A549 (cell line): ENCODE data around the gene DNAH1. TPM values are rescaled to one million over a fixed set of nuclear protein-coding genes. Genes with fewer than 3 reads are reported as not detected.

Experiments
- ATAC-seq, 2 experiments: fragments of 200-7000 bp in 1 of 2; fragments of >200 bp in 1 of 2; cut with Nextera tagmentation in 1 of 2; cut with Tn5 transposase in 1 of 2; 3 replicates each; pipeline versions ENCODE4 v1.8.0 to v1.9.1; 2018 to 2020; ENCODE audit warnings: mild to moderate bottlenecking in 1 of 2, moderate library complexity in 1 of 2
- CTCF ChIA-PET: fragments of 300-600 bp; sonication (Branson Sonifier 250); formaldehyde crosslinking; extraction: SDS; loops from one replicate; lab custom pipeline; 2021; ENCODE audit warnings: antibody characterized with exemption, inconsistent platforms; lab: Yijun Ruan, JAX
- POLR2A ChIA-PET: fragments of 350-600 bp; formaldehyde crosslinking; extraction: SDS; loops from one replicate; lab custom pipeline; 2021; ENCODE audit warnings: antibody characterized with exemption, inconsistent platforms; lab: Yijun Ruan, JAX
- DNase-seq, 2 experiments: peaks; one replicate each; pipeline versions ENCODE4 v3.0.0 to v3.0.0-alpha.2; 2011 to 2016; ENCODE audit warnings: low read depth in 1 of 2, low spot score in 1 of 2
- FAIRE-seq: peaks from 2 replicates; lab custom pipeline; 2011; peaks lifted over from hg19 to GRCh38; lab: Jason Lieb, UNC
- H3K27ac ChIP-seq, 2 experiments: fragments of >200 bp; sonication (Bioruptor Twin); formaldehyde crosslinking; 3 replicates each; pipeline ENCODE4 v1.5.1; 2016 to 2017
- H3K4me1 ChIP-seq: fragments of >200 bp; sonication (Bioruptor Twin); formaldehyde crosslinking; 3 replicates; pipeline ENCODE4 v1.6.1; 2016
- H3K4me2 ChIP-seq: fragments of >200 bp; sonication (Bioruptor Twin); formaldehyde crosslinking; 3 replicates; pipeline ENCODE4 v1.6.1; 2016
- H3K4me3 ChIP-seq: fragments of >200 bp; sonication (Bioruptor Twin); formaldehyde crosslinking; 3 replicates; pipeline ENCODE4 v1.5.1; 2016
- H3K9me3 ChIP-seq: fragments of >200 bp; sonication (Bioruptor Twin); formaldehyde crosslinking; 3 replicates; pipeline ENCODE4 v1.6.1; 2016
- ATOH8 ChIP-seq: fragments of 250-450 bp; sonication (Bioruptor Pico); IDR thresholded peaks from 2 replicates; pipeline ENCODE4 v1.5.0; 2020; ENCODE audit warnings: low read depth, mild to moderate bottlenecking, moderate library complexity
- BHLHE40 ChIP-seq: IDR thresholded peaks from 2 replicates; pipeline ENCODE4 v1.6.1; 2012; ENCODE audit warnings: low read depth, low read length, inconsistent platforms
- CBX2 ChIP-seq: fragments of 200-600 bp; sonication (generic); IDR thresholded peaks from 2 replicates; pipeline ENCODE4 v1.6.1; 2016; ENCODE audit warnings: low read depth, mild to moderate bottlenecking, borderline replicate concordance
- CEBPB ChIP-seq, 2 experiments: fragments of >200 bp in 1 of 2; sonication (Bioruptor Twin) in 1 of 2; formaldehyde crosslinking in 1 of 2; IDR thresholded peaks; 2 replicates each; pipeline ENCODE4 v1.6.1; 2012 to 2016
- CHD4 ChIP-seq: fragments of 200-600 bp; sonication (generic); IDR thresholded peaks from 2 replicates; pipeline ENCODE4 v1.6.1; 2016; ENCODE audit warnings: antibody characterized with exemption, mild to moderate bottlenecking, borderline replicate concordance
- CTCF ChIP-seq: fragments of >200 bp; sonication (Bioruptor Twin); formaldehyde crosslinking; IDR thresholded peaks from 3 replicates; pipeline ENCODE4 v1.5.1; 2016
- E2F6 ChIP-seq: IDR thresholded peaks from 2 replicates; pipeline ENCODE4 v1.6.1; 2012; ENCODE audit warnings: low read depth, borderline replicate concordance
- ESRRA ChIP-seq: fragments of 150-350 bp; IDR thresholded peaks from 2 replicates; pipeline ENCODE4 v1.6.1; 2014; ENCODE audit warnings: mild to moderate bottlenecking, low read length, borderline replicate concordance
- FOSB ChIP-seq: fragments of 250-450 bp; sonication (Bioruptor Pico); IDR thresholded peaks from 2 replicates; pipeline ENCODE4 v1.5.0; 2020; ENCODE audit warnings: mild to moderate bottlenecking, moderate library complexity
- FOXS1 ChIP-seq: fragments of 250-450 bp; sonication (Bioruptor Pico); IDR thresholded peaks from 2 replicates; pipeline ENCODE4 v1.5.0; 2020; ENCODE audit warnings: mild to moderate bottlenecking, moderate library complexity
- GATA3 ChIP-seq: IDR thresholded peaks from 2 replicates; pipeline ENCODE4 v1.6.1; 2012; ENCODE audit warnings: borderline replicate concordance
- HDAC2 ChIP-seq: fragments of 200-600 bp; sonication (generic); IDR thresholded peaks from 2 replicates; pipeline ENCODE4 v1.6.1; 2016
- HMGXB4 ChIP-seq: fragments of 250-450 bp; sonication (Bioruptor Pico); IDR thresholded peaks from 2 replicates; pipeline ENCODE4 v1.5.0; 2021; ENCODE audit warnings: mild to moderate bottlenecking, moderate library complexity, borderline replicate concordance
- KDM1A ChIP-seq: fragments of 200-600 bp; sonication (generic); IDR thresholded peaks from 2 replicates; pipeline ENCODE4 v1.6.1; 2016; ENCODE audit warnings: low read depth, mild to moderate bottlenecking
- KDM5A ChIP-seq: fragments of 200-600 bp; sonication (generic); IDR thresholded peaks from 2 replicates; pipeline ENCODE4 v1.6.1; 2016; ENCODE audit warnings: antibody characterized with exemption, mild to moderate bottlenecking
- MAFK ChIP-seq: fragments of 450-650 bp; IDR thresholded peaks from 2 replicates; pipeline ENCODE4 v1.6.1; 2014; ENCODE audit not compliant: partially characterized antibody
- MAX ChIP-seq: IDR thresholded peaks from 2 replicates; pipeline ENCODE4 v1.6.1; 2012
- NFE2L2 ChIP-seq: fragments of 150-350 bp; conservative IDR thresholded peaks from 2 replicates; pipeline ENCODE4 v1.6.1; 2014; ENCODE audit warnings: low read length
- NR3C1 ChIP-seq: fragments of >200 bp; sonication (Bioruptor Twin); formaldehyde crosslinking; IDR thresholded peaks from 3 replicates; pipeline ENCODE4 v1.6.1; 2017
- PHF8 ChIP-seq: fragments of 200-600 bp; sonication (generic); IDR thresholded peaks from 2 replicates; pipeline ENCODE4 v1.6.1; 2016; ENCODE audit warnings: low read depth, mild to moderate bottlenecking, antibody characterized with exemption, moderate library complexity, borderline replicate concordance
- POLR2A ChIP-seq: IDR thresholded peaks from 2 replicates; pipeline ENCODE4 v1.6.1; 2012; ENCODE audit warnings: mild to moderate bottlenecking, low read length
- RARB ChIP-seq: fragments of 250-450 bp; sonication (Bioruptor Pico); IDR thresholded peaks from 2 replicates; pipeline ENCODE4 v1.8.0; 2021; ENCODE audit warnings: mild to moderate bottlenecking, moderate library complexity
- RCOR1 ChIP-seq: fragments of 150-350 bp; IDR thresholded peaks from 2 replicates; pipeline ENCODE4 v1.6.1; 2014; ENCODE audit warnings: antibody characterized with exemption, low read length, low read depth
- REST ChIP-seq: fragments of 200-600 bp; sonication (generic); IDR thresholded peaks from 2 replicates; pipeline ENCODE4 v1.6.1; 2016; ENCODE audit warnings: antibody characterized with exemption, mild to moderate bottlenecking, moderate library complexity
- SMC3 ChIP-seq: fragments of >200 bp; sonication (Bioruptor Twin); formaldehyde crosslinking; IDR thresholded peaks from 3 replicates; pipeline ENCODE4 v1.6.1; 2018; ENCODE audit warnings: inconsistent platforms
- SREBF2 ChIP-seq: fragments of 450-650 bp; IDR thresholded peaks from 2 replicates; pipeline ENCODE4 v1.6.1; 2014; ENCODE audit warnings: mild to moderate bottlenecking, moderate library complexity
- TP53 ChIP-seq: fragments of 250-450 bp; sonication (Bioruptor Pico); IDR thresholded peaks from 2 replicates; pipeline ENCODE4 v1.5.0; 2021; ENCODE audit warnings: mild to moderate bottlenecking, moderate library complexity
- ZFP36 ChIP-seq: fragments of 450-650 bp; IDR thresholded peaks from 2 replicates; pipeline ENCODE4 v1.6.1; 2014; ENCODE audit warnings: borderline replicate concordance; ENCODE audit not compliant: partially characterized antibody
- ZNF302 ChIP-seq: fragments of 250-450 bp; sonication (Bioruptor Pico); IDR thresholded peaks from 2 replicates; pipeline ENCODE4 v1.9.0; 2021; ENCODE audit warnings: inconsistent platforms, mild to moderate bottlenecking, moderate library complexity
- ZSCAN20 ChIP-seq: fragments of 250-450 bp; sonication (Bioruptor Pico); IDR thresholded peaks from 2 replicates; pipeline ENCODE4 v1.8.0; 2022; ENCODE audit warnings: mild to moderate bottlenecking, moderate library complexity
- WGBS: methylation state at CpG from one replicate; pipeline ENCODE4 v1.1.6; 2017; ENCODE audit errors: missing lambda C conversion rate; 5-methylcytosine and 5-hydroxymethylcytosine counted together
- polyA plus RNA-seq, 4 experiments: library from polyadenylated mRNA; depleted of rRNA in 3 of 4; stranded (reverse); fragments of >200 nt; fragmentation: RNase III in 1 of 4; extraction: RNeasy Plus Mini Kit Qiagen cat#74134 plus additional on column Dnase treatment in 1 of 4; gene quantifications; 2 replicates in 3 of 4; 3 replicates in 1 of 4; pipeline ENCODE4 v1.2.3, GENCODE V29; 2011 to 2017

DNAH1 gene
- polyA plus RNA-seq, 2 of the 4 experiments (the other 2 are of a cell fraction), result 0.65 to 1.6 TPM

GRCh38 chr3:52305926-52306325 lies 10.2 kb upstream of the DNAH1 start:
- DNase-seq (no peak), ATAC-seq (no peak)
- no peaks in the 10 kb centered on the region for H3K4me1 ChIP-seq

GRCh38 chr3:52306978-52307377 lies 9.1 kb upstream of the DNAH1 start:
- ChIA-PET POLR2A (no interaction called here), CTCF (interaction anchor here (1.7 to 1.8 kb wide), 2 partner anchors 32 to 140 kb away, joined by 3 to 7 read pairs; no protein-coding TSS in a partner anchor)
- Histone ChIP-seq H3K4me1 (no peaks in the 10 kb centered on the region), H3K27ac (no peak overlapping the region), H3K4me3 (no peak overlapping the region), H3K9me3 (no peaks in the 10 kb centered on the region), H3K4me2 (no peak overlapping the region)
- TF ChIP-seq TP53 (CRISPR knock-in tag) (no peak), CHD4 (no peak), FOSB (CRISPR knock-in tag) (no peak), RARB (no peak), ATOH8 (CRISPR knock-in tag) (no peak), ZFP36 (no peak), SMC3 (no peak), POLR2A (no peak), E2F6 (no peak), KDM5A (no peak), BHLHE40 (no peak), GATA3 (no peak), KDM1A (no peak), CTCF (no peak), RCOR1 (no peak), MAFK (no peak), REST (no peak), ESRRA (no peak)
- FAIRE-seq (no peak), DNase-seq (no peak), ATAC-seq (no peak)
- WGBS, result 86% methylated on average over 3 of the region's 4 CpGs

More at GRCh38 chr3:52305926-52306325, 10.2 kb upstream of the DNAH1 start:
- POLR2A ChIA-PET, result no interaction called here
- CTCF ChIA-PET, result interaction anchor here (2.2 kb wide), 1 partner anchor 34 kb away, joined by 12 read pairs; no protein-coding TSS in a partner anchor
- no peaks in the 10 kb centered on the region for H3K9me3 ChIP-seq
- TF ChIP-seq NFE2L2 (no peak), ZSCAN20 (CRISPR knock-in tag) (no peak), CBX2 (no peak), HMGXB4 (CRISPR knock-in tag) (no peak), FOXS1 (CRISPR knock-in tag) (no peak), KDM1A (no peak), SREBF2 (no peak), ESRRA (no peak), MAX (no peak), CEBPB (IDR thresholded peaks at IDR 0.05) (no peak), HDAC2 (no peak), PHF8 (no peak), NR3C1 (no peak), ZNF302 (CRISPR knock-in tag) (no peak)
- TF ChIP-seq, all 56 proteins: peak for 0
- 83% methylated on average over 5 of the region's 5 CpGs for WGBS
- Histone ChIP-seq H3K27ac (no peak overlapping the region), H3K4me2 (no peak overlapping the region), H3K4me3 (no peak overlapping the region)
- FAIRE-seq, result no peak
